ENCODE measurements around the gene LMAN1L. TPM values are rescaled to one million over a fixed set of nuclear protein-coding genes. Genes with fewer than 3 reads are reported as not detected.

Gene LMAN1L
- total and polyA plus RNA-seq, 2 of the 4 experiments (the other 2 are of a cell fraction): not detected

DNA sequence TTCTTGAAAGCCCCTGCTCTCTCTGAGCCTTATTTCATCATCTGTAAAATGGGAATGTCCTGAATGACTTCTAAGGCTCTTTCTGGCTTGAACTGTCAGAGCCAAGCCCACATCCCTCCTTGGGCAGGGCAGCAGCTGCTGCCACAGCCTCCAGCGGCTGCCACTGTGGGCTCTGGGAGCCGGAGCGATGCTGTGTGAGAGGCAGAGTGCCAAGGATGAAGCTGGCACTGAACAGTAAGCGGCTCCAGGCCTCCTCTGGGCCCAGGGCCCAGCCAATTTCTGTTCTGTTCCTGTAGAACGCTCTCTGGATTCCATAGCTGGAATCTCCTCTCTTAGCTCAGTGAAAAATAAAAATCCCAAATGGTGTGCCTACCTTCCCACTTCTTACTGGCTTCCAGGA lies 18.2 kb downstream of the LMAN1L start:
- no peak overlapping the region for H2AFZ ChIP-seq (replicated peaks; ENCODE audit: low read length, poor library complexity)
- ChIA-PET POLR2A (ENCODE audit: unreplicated experiment) (no interaction called here), CTCF (no interaction called here)
- H3K27me3 ChIP-seq (ENCODE audit: control insufficient read depth, insufficient read depth, low read length): peaks cover 27% of the 10 kb centered on the region
- no peak overlapping the region for H4K8ac ChIP-seq (ENCODE audit: low read depth in 2 of 2, low read length in 2 of 2)
- no peak overlapping the region for H3K14ac ChIP-seq (replicated peaks; ENCODE audit: low read depth, low read length)
- no peak overlapping the region for H3K23ac ChIP-seq (ENCODE audit: low read depth, low read length)
- no peak for TF ChIP-seq POLR2A (IDR thresholded peaks at IDR 0.05; ENCODE audit: low read depth, low read length)
- no TSS peak for BruUV-seq (replicated peaks)
- no peaks in the 10 kb centered on the region for H3K9me1 ChIP-seq (ENCODE audit: insufficient read depth, low read length)
- ATAC-seq (ENCODE audit: low read depth): no peak
- no peak overlapping the region for H2AK5ac ChIP-seq (ENCODE audit: low read depth, low read length)
- no peak overlapping the region for H3K4me3 ChIP-seq (ENCODE audit: insufficient read depth, low read depth, low read length)
- H4K20me1 ChIP-seq (ENCODE audit: insufficient read depth, low read length): no peaks in the 10 kb centered on the region; the same call in 1 of the 2 replicates
- no peak overlapping the region for H3K27ac ChIP-seq (ENCODE audit: insufficient read depth, low read length)
- intact Hi-C loops (cut with micrococcal nuclease): no loop called here
- no peaks in the 10 kb centered on the region for H3K36me3 ChIP-seq (ENCODE audit: control insufficient read depth, insufficient read depth, low read length)
- WGBS, 2 experiments (ENCODE audit: extremely low coverage in 2 of 2, insufficient read length in 1 of 2): 49% methylated on average over 3 of the region's 5 CpGs; no CpG with 5 or more reads in 1 of the 2 experiments
- no peak overlapping the region for H3K4ac ChIP-seq (ENCODE audit: low read depth, low read length)
- no peak overlapping the region for H2BK15ac ChIP-seq (ENCODE audit: low read depth, low read length)
- no peak overlapping the region for H3K9ac ChIP-seq (ENCODE audit: low read depth, low read length)
- dilution Hi-C loops (cut with HindIII; ENCODE audit: low sequenced_read_pairs, unreplicated experiment): no loop called here
- no peak overlapping the region for H2BK20ac ChIP-seq (ENCODE audit: low read depth, low read length)
- no peaks in the 10 kb centered on the region for H3K9me3 ChIP-seq (ENCODE audit: control insufficient read depth, insufficient read depth, low read length)
- in situ Hi-C loops (cut with MboI; ENCODE audit: low sequenced_read_pairs): no loop called here
- no peak overlapping the region for H2AK9ac ChIP-seq (replicated peaks; ENCODE audit: low read depth, low read length, poor library complexity)
- no peak overlapping the region for H3K56ac ChIP-seq (ENCODE audit: extremely low read depth, insufficient read depth, low read length)
- H3K18ac ChIP-seq (ENCODE audit: low read depth, low read length): no peak overlapping the region
- no peak for DNase-seq
- no peak overlapping the region for H4K91ac ChIP-seq (ENCODE audit: insufficient read depth, low read depth, low read length)
- H3K4me1 ChIP-seq (ENCODE audit: control insufficient read depth, insufficient read depth, low read length): no peaks in the 10 kb centered on the region
- no peak overlapping the region for H3K4me2 ChIP-seq (ENCODE audit: low read depth, low read length)
- H4K5ac ChIP-seq (ENCODE audit: low read depth, low read length): no peak overlapping the region
- no peaks in the 10 kb centered on the region for H3K79me1 ChIP-seq (ENCODE audit: low read depth in 1 of 2, low read length in 2 of 2)
- H2BK120ac ChIP-seq (ENCODE audit: low read depth, low read length): no peak overlapping the region
- H2BK5ac ChIP-seq (ENCODE audit: low read depth, low read length, poor library complexity, severe bottlenecking): no peak overlapping the region

Data from IMR-90 (cell line).